Prostate gland (tissue), 2 donors: Measurements from ENCODE around the gene TTC23.

ENCODE experiments used
- CTCF ChIP-seq, 4 experiments: fragments of 200-600 bp in 2 of 4; fragments of 450-650 bp in 2 of 4; sonication (generic) in 2 of 4; IDR thresholded peaks; 1 replicate in 3 of 4; 2 replicates in 1 of 4; pipeline ENCODE4 v1.5.1; 2016 to 2019; ENCODE audit warnings: antibody characterized with exemption in 4 of 4, mild to moderate bottlenecking in 2 of 4, moderate library complexity in 2 of 4
- POLR2A ChIP-seq: fragments of 450-650 bp; IDR thresholded peaks from one replicate; pipeline ENCODE4 v1.6.1; 2016; ENCODE audit warnings: antibody characterized with exemption, mild to moderate bottlenecking

- TF ChIP-seq POLR2A (no peak), CTCF (IDR thresholded peaks at IDR 0.05) (no peak)
These were observed 150.4 kb downstream of the TTC23 start for GRCh38 chr15:99098991-99099390.
